ENCODE data around the gene ZDHHC21. TPM values are rescaled to one million over a fixed set of nuclear protein-coding genes. Genes with fewer than 3 reads are reported as not detected.

Gene ZDHHC21
- total and polyA plus RNA-seq, 2 donors (not counting 3 experiments of a cell fraction or from before 2014, with no cell fraction given) = 7.2 to 25.9 TPM

DNA sequence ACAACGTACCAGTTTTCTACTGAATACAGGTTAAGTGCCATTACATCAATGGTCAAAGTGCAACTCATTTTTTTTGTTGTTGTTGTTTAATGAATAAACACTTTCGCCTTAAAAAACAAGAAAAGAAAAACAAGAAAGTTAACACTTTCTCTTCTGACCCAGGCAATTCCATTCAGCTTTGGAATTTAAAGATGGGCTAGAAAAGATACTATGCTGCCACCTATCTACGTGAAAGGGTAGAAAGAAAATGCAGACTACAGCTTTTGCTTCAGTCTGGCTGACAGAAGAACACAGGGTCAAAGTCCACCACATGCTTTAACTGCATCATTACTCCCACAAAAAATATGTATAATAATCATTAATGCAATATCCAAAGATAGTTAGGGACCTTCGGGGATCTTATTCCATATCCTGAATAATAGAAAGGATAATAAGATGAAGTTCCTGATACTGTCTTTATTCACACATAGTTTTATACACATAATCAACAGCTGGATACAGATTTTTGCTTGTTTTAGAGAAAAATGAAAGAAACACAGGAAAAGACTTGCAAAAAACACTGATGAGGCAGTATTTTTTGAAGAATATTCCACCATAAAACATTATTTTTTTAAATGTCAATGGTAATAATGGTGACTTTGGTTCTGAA, 40.4 kb downstream of the ZDHHC21 start:
- no peaks in the 10 kb centered on the region for H3K27me3 ChIP-seq (ENCODE audit: control insufficient read depth in 2 of 2, insufficient read depth in 2 of 2, low read length in 2 of 2)
- no peak overlapping the region for H3K4me2 ChIP-seq (ENCODE audit: insufficient read depth, low read length)
- ChIA-PET CTCF (interaction anchor here (0.6 to 2.2 kb wide), 32 partner anchors 8 to 1933 kb away, joined by 3 to 31 read pairs (median 4); no protein-coding TSS in a partner anchor), POLR2A (no interaction called here)
- peaks cover 3 to 6% of the 10 kb centered on the region in 2 experiments for H3K36me3 ChIP-seq (ENCODE audit: control insufficient read depth in 2 of 2, extremely low read depth in 1 of 2, insufficient read depth in 2 of 2, low read length in 2 of 2)
- H3K4me3 ChIP-seq (replicated peaks in 1 of 3; ENCODE audit: insufficient read depth in 1 of 3, low read depth in 1 of 3, low read length in 3 of 3) = no peak overlapping the region
- no peaks in the 10 kb centered on the region for H4K20me1 ChIP-seq (replicated peaks; ENCODE audit: control insufficient read depth, extremely low read depth, insufficient read depth, low read length)
- FAIRE-seq (peak; percentile 21), DNase-seq (ENCODE audit: low read depth, low spot score) (peak; percentile 54)
- no peaks in the 10 kb centered on the region for H3K9me1 ChIP-seq (replicated peaks; ENCODE audit: control insufficient read depth, extremely low read depth, insufficient read depth, low read length)
- H3K79me2 ChIP-seq (ENCODE audit: control insufficient read depth, insufficient read depth, low read length) = peaks cover 10% of the 10 kb centered on the region
- H3K9me3 ChIP-seq (replicated peaks; ENCODE audit: control insufficient read depth, insufficient read depth, low read length) = peaks cover 4% of the 10 kb centered on the region
- dilution Hi-C loops (cut with MboI; ENCODE audit: extremely low pct_ligation_motif_present, low sequenced_read_pairs) (no loop called here), intact Hi-C loops (cut with micrococcal nuclease) (loop anchor here (1.0 to 10.0 kb wide), 2 partner anchors 188 to 1618 kb away; no protein-coding TSS in a partner anchor)
- no peak overlapping the region for H3K27ac ChIP-seq (ENCODE audit: insufficient read depth, low read depth, low read length)
- H3K9ac ChIP-seq (replicated peaks; ENCODE audit: extremely low read depth, insufficient read depth, low read length) = no peak overlapping the region
- TF ChIP-seq JUN (IDR thresholded peaks at IDR 0.05; ENCODE audit: borderline replicate concordance, insufficient read depth, insufficient read length, low read depth) (no peak), FOS (IDR thresholded peaks at IDR 0.05; ENCODE audit: borderline replicate concordance, insufficient read depth, low read length) (no peak), CTCF (IDR thresholded peaks at IDR 0.05; ENCODE audit: extremely low read depth in 1 of 2, insufficient read depth in 1 of 2, low read depth in 1 of 2, low read length in 2 of 2) (peak; percentile 29 to 30), EZH2 (IDR thresholded peaks at IDR 0.05; ENCODE audit: borderline replicate concordance, low read depth, low read length, severe bottlenecking) (no peak), POLR2A (IDR thresholded peaks at IDR 0.05; ENCODE audit: low read depth, low read length) (no peak)
- no peak overlapping the region for H2AFZ ChIP-seq (ENCODE audit: low read depth, low read length)
- H3K4me1 ChIP-seq (ENCODE audit: control insufficient read depth, extremely low read depth, insufficient read depth, low read length) = no peaks in the 10 kb centered on the region
- BruUV-seq (replicated peaks) = no TSS peak
